RWPE1 (cell line): Measurements from ENCODE around the gene SMIM26.

ENCODE experiments used
- CTCF ChIA-PET: fragments of 350-600 bp; sonication (Branson Sonifier 250); formaldehyde crosslinking; extraction: SDS; loops from one replicate; lab custom pipeline; 2021; lab: Yijun Ruan, JAX
- POLR2A ChIA-PET: fragments of 400-600 bp; formaldehyde crosslinking; extraction: SDS; loops from one replicate; lab custom pipeline; 2020; ENCODE audit warnings: antibody characterized with exemption; ENCODE audit not compliant: low non-redundant PET; lab: Yijun Ruan, JAX
- DNase-seq: peaks from one replicate; pipeline ENCODE4 v3.0.0; 2012; ENCODE audit warnings: low spot score
- H3K27ac ChIP-seq: fragments of 450-650 bp; 2 replicates; pipeline ENCODE4 v1.5.1; 2017
- TF ChIP-seq, protein P1 (sequence below): fragments of 450-650 bp; conservative IDR thresholded peaks from 2 replicates; pipeline ENCODE4 v1.5.1; 2017; ENCODE audit warnings: low read depth, mild to moderate bottlenecking

The SMIM26 gene

GRCh38 chr20:18613553-18613952 is 46.3 kb downstream of the SMIM26 start:
- H3K27ac ChIP-seq: no peak overlapping the region
- DNase-seq: peak; percentile 51
- CTCF ChIA-PET: no interaction called here
- TF ChIP-seq, protein P1, sequence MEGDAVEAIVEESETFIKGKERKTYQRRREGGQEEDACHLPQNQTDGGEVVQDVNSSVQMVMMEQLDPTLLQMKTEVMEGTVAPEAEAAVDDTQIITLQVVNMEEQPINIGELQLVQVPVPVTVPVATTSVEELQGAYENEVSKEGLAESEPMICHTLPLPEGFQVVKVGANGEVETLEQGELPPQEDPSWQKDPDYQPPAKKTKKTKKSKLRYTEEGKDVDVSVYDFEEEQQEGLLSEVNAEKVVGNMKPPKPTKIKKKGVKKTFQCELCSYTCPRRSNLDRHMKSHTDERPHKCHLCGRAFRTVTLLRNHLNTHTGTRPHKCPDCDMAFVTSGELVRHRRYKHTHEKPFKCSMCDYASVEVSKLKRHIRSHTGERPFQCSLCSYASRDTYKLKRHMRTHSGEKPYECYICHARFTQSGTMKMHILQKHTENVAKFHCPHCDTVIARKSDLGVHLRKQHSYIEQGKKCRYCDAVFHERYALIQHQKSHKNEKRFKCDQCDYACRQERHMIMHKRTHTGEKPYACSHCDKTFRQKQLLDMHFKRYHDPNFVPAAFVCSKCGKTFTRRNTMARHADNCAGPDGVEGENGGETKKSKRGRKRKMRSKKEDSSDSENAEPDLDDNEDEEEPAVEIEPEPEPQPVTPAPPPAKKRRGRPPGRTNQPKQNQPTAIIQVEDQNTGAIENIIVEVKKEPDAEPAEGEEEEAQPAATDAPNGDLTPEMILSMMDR: no peak
- POLR2A ChIA-PET: no interaction called here

GRCh38 chr20:18614244-18614643 is 47.0 kb downstream of the SMIM26 start:
- no peak for DNase-seq
- ChIA-PET POLR2A (no interaction called here), CTCF (no interaction called here)
- no peak overlapping the region for H3K27ac ChIP-seq
- TF ChIP-seq, protein P1: no peak

DNA sequence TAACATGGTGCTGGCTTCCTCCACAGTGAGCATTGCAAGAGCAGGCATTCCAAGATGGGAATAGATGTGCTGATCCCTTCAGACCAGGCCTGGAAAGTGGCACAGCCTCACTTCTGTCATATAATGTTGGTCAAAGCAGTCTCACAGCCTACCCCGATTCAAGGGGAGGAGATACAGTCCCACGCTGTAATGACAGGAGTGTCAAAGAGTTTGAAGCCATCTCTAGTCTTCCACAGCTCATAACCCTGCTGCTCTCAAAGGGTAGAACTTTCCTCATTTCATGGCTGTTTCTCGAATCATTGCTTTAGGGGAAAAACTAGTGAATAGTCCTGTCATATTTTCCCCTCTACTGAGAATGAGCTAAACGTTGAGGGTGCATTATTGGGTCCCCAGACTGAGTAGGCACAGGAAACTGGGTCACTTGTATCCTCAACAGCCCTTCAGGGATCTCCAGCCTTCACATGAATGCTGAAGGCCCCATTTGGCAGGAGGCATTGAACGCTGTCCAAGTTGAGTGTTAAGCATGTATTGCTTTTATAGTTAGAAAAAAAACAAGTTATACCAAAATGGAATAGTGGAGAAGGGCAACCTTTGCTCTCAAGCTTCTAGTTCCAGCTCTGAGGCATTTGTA is 47.9 kb downstream of the SMIM26 start:
- ChIA-PET POLR2A (no interaction called here), CTCF (interaction anchor here (0.5 to 0.6 kb wide), 3 partner anchors 221 to 1189 kb away, joined by 3 read pairs; no protein-coding TSS in a partner anchor)
- TF ChIP-seq, protein P1: no peak
- no peak for DNase-seq
- no peak overlapping the region for H3K27ac ChIP-seq
